Measurements from ENCODE around the gene SUSD1. TPM values are rescaled to one million over a fixed set of nuclear protein-coding genes. Genes with fewer than 3 reads are reported as not detected.

Gene SUSD1
- total RNA-seq, 1 donor from 2014 or later, result 13.0 TPM

- intact Hi-C loops (cut with DNase I), result no loop called here
- H3K4me1 ChIP-seq, result peaks cover 3 to 5% of the 10 kb centered on the region in 2 donors
- DNase-seq (ENCODE audit: low spot score in 2 of 2), result no peak
- H3K9me3 ChIP-seq, result no peaks in the 10 kb centered on the region
- H3K27ac ChIP-seq, result no peak overlapping the region
- H3K4me3 ChIP-seq, result no peak overlapping the region
- no peaks in the 10 kb centered on the region for H3K27me3 ChIP-seq
- H3K36me3 ChIP-seq, result no peaks in the 10 kb centered on the region
- TF ChIP-seq CTCF (IDR thresholded peaks at IDR 0.05), result no peak
Measured at GRCh38 chr9:112034216-112034611, 140.9 kb downstream of the SUSD1 start.

GRCh38 chr9:112033237-112034215 is 141.6 kb downstream of the SUSD1 start:
- Histone ChIP-seq H3K4me3 (no peak overlapping the region), H3K27me3 (no peaks in the 10 kb centered on the region), H3K9me3 (no peaks in the 10 kb centered on the region), H3K4me1 (peaks cover 3 to 5% of the 10 kb centered on the region in 2 donors), H3K36me3 (no peaks in the 10 kb centered on the region), H3K27ac (no peak overlapping the region)
- intact Hi-C loops (cut with DNase I), result no loop called here
- no peak for DNase-seq (ENCODE audit: low spot score in 2 of 2)
- no peak for TF ChIP-seq CTCF (IDR thresholded peaks at IDR 0.05)

GRCh38 chr9:112032743-112033142 is 142.4 kb downstream of the SUSD1 start:
- no peak for TF ChIP-seq CTCF (IDR thresholded peaks at IDR 0.05)
- no peak overlapping the region for H3K4me3 ChIP-seq
- peaks cover 3 to 5% of the 10 kb centered on the region in 2 donors for H3K4me1 ChIP-seq
- no peaks in the 10 kb centered on the region for H3K36me3 ChIP-seq
- DNase-seq (ENCODE audit: low spot score in 2 of 2), result no peak
- H3K9me3 ChIP-seq, result no peaks in the 10 kb centered on the region
- intact Hi-C loops (cut with DNase I), result no loop called here
- H3K27me3 ChIP-seq, result no peaks in the 10 kb centered on the region
- H3K27ac ChIP-seq, result no peak overlapping the region

GRCh38 chr9:112032009-112032408 is 143.1 kb downstream of the SUSD1 start:
- DNase-seq (ENCODE audit: low spot score in 2 of 2), result no peak
- no peaks in the 10 kb centered on the region for H3K27me3 ChIP-seq
- no peak overlapping the region for H3K4me3 ChIP-seq
- TF ChIP-seq CTCF (IDR thresholded peaks at IDR 0.05), result no peak
- intact Hi-C loops (cut with DNase I), result no loop called here
- H3K9me3 ChIP-seq, result no peaks in the 10 kb centered on the region
- H3K27ac ChIP-seq, result no peak overlapping the region
- peaks cover 3 to 5% of the 10 kb centered on the region in 2 donors for H3K4me1 ChIP-seq
- no peaks in the 10 kb centered on the region for H3K36me3 ChIP-seq

GRCh38 chr9:112031400-112031799 is 143.7 kb downstream of the SUSD1 start:
- H3K4me3 ChIP-seq, result no peak overlapping the region
- intact Hi-C loops (cut with DNase I), result no loop called here
- H3K27ac ChIP-seq, result no peak overlapping the region
- H3K27me3 ChIP-seq, result no peaks in the 10 kb centered on the region
- peaks cover 3 to 5% of the 10 kb centered on the region in 2 donors for H3K4me1 ChIP-seq
- H3K36me3 ChIP-seq, result no peaks in the 10 kb centered on the region
- no peak for DNase-seq (ENCODE audit: low spot score in 2 of 2)
- H3K9me3 ChIP-seq, result no peaks in the 10 kb centered on the region
- no peak for TF ChIP-seq CTCF (IDR thresholded peaks at IDR 0.05)

All from ascending aorta (tissue), 2 donors.